ENCODE results near the gene AGBL3.

The AGBL3 gene

GRCh38 chr7:135150072-135150782, 163.9 kb downstream of the AGBL3 start:
- no peak for DNase-seq

- no peak for DNase-seq
These were observed 164.8 kb downstream of the AGBL3 start for GRCh38 chr7:135151132-135151531.

- DNase-seq, result no peak
These were observed 165.2 kb downstream of the AGBL3 start for GRCh38 chr7:135151533-135151932.

GRCh38 chr7:135152442-135152841, 166.1 kb downstream of the AGBL3 start:
- no peak for DNase-seq

- no peak for DNase-seq
These were observed 168.4 kb downstream of the AGBL3 start for GRCh38 chr7:135154734-135155133.

- no peak for DNase-seq
These were observed 170.0 kb downstream of the AGBL3 start for GRCh38 chr7:135156290-135156689.

- no peak for DNase-seq
These were observed 171.9 kb downstream of the AGBL3 start for GRCh38 chr7:135158141-135158655.

- DNase-seq, result no peak
These were observed 172.6 kb downstream of the AGBL3 start for GRCh38 chr7:135158874-135159273.

- DNase-seq, result peak; percentile 7
These were observed 173.2 kb downstream of the AGBL3 start for GRCh38 chr7:135159359-135160085.

GRCh38 chr7:135160098-135160857, 174.0 kb downstream of the AGBL3 start:
- DNase-seq, result no peak

- DNase-seq, result peak; percentile 16
These were observed 174.7 kb downstream of the AGBL3 start for GRCh38 chr7:135160858-135161653.

GRCh38 chr7:135161669-135162068, 175.4 kb downstream of the AGBL3 start:
- no peak for DNase-seq

- no peak for DNase-seq
These were observed 176.2 kb downstream of the AGBL3 start for GRCh38 chr7:135162382-135163001.

GRCh38 chr7:135164357-135165061, 178.2 kb downstream of the AGBL3 start:
- DNase-seq, result no peak

- no peak for DNase-seq
These were observed 179.6 kb downstream of the AGBL3 start for GRCh38 chr7:135165862-135166261.

- DNase-seq, result no peak
These were observed 180.2 kb downstream of the AGBL3 start for GRCh38 chr7:135166338-135166990.

- DNase-seq, result no peak
These were observed 181.1 kb downstream of the AGBL3 start for GRCh38 chr7:135167365-135167917.

GRCh38 chr7:135168001-135168400, 181.7 kb downstream of the AGBL3 start:
- DNase-seq, result no peak

GRCh38 chr7:135168489-135169140, 182.3 kb downstream of the AGBL3 start:
- DNase-seq, result no peak

All from fibroblast of upper back skin (primary cell).